SK-N-SH (cell line): ENCODE data around the gene CCDC194. TPM values are rescaled to one million over a fixed set of nuclear protein-coding genes. Genes with fewer than 3 reads are reported as not detected.

Experiments
- CTCF ChIA-PET: fragments of 300-600, 350-600 bp; formaldehyde crosslinking; extraction: SDS; loops from one replicate; lab custom pipeline; 2021; lab: Yijun Ruan, JAX
- POLR2A ChIA-PET: fragments of 350-600 bp; sonication (Branson Sonifier 250); formaldehyde crosslinking; extraction: SDS; loops from one replicate; lab custom pipeline; 2020; ENCODE audit warnings: antibody characterized with exemption, inconsistent platforms; lab: Yijun Ruan, JAX
- DNase-seq: peaks from one replicate; pipeline ENCODE4 v3.0.0; 2012
- H2AFZ ChIP-seq: fragments of 200-600 bp; sonication (generic); 2 replicates; pipeline ENCODE4 v1.8.1; 2016; ENCODE audit warnings: antibody characterized with exemption, mild to moderate bottlenecking, low read depth
- H3F3A ChIP-seq: fragments of 200-600 bp; sonication (generic); replicated peaks from 2 replicates; pipeline ENCODE3; 2016; ENCODE audit warnings: antibody characterized with exemption, mild to moderate bottlenecking; ENCODE audit not compliant: insufficient read depth
- H3K27ac ChIP-seq, 2 experiments: fragments of 200-500 bp in 1 of 2; fragments of 200-600 bp in 1 of 2; sonication (Bioruptor generic) in 1 of 2; sonication (generic), shearing (Covaris generic) in 1 of 2; 2 replicates each; pipeline versions ENCODE4 v1.5.1 to v1.6.1; 2014 to 2016; ENCODE audit warnings: low read depth in 2 of 2, inconsistent platforms in 1 of 2, low read length in 1 of 2, mild to moderate bottlenecking in 1 of 2, mixed read lengths in 1 of 2
- H3K27me3 ChIP-seq: fragments of 200-600 bp; sonication (generic), shearing (Covaris generic); 2 replicates; pipeline ENCODE4 v1.6.1; 2016; ENCODE audit warnings: mixed run types; ENCODE audit not compliant: insufficient read depth
- H3K36me3 ChIP-seq, 2 experiments: fragments of 200-500 bp in 1 of 2; fragments of 200-600 bp in 1 of 2; sonication (Bioruptor generic) in 1 of 2; sonication (generic) in 1 of 2; replicated peaks in 1 of 2; 2 replicates each; pipeline versions ENCODE3 to v1.5.1; 2014 to 2016; ENCODE audit warnings: low read length in 1 of 2, mild to moderate bottlenecking in 1 of 2; ENCODE audit not compliant: insufficient read depth in 2 of 2, control insufficient read depth in 1 of 2
- H3K4me1 ChIP-seq, 2 experiments: fragments of 200-500 bp in 1 of 2; fragments of 200-600 bp in 1 of 2; sonication (Bioruptor generic) in 1 of 2; sonication (generic), shearing (Covaris generic) in 1 of 2; 2 replicates each; pipeline versions ENCODE4 v1.5.1 to v1.6.1; 2014 to 2016; ENCODE audit warnings: low read depth in 1 of 2, low read length in 1 of 2, mixed run types in 1 of 2; ENCODE audit not compliant: insufficient read depth in 2 of 2, control insufficient read depth in 1 of 2
- H3K4me2 ChIP-seq: fragments of 200-600 bp; sonication (generic), shearing (Covaris generic); 2 replicates; pipeline ENCODE4 v1.6.1; 2017; ENCODE audit warnings: mixed run types
- H3K4me3 ChIP-seq, 2 experiments: fragments of 200-500 bp in 1 of 2; fragments of 200-600 bp in 1 of 2; sonication (Bioruptor generic) in 1 of 2; sonication (generic), shearing (Covaris generic) in 1 of 2; 2 replicates each; pipeline versions ENCODE4 v1.5.1 to v1.8.1; 2014 to 2016; ENCODE audit warnings: low read depth in 2 of 2, inconsistent platforms in 1 of 2, low read length in 1 of 2, mild to moderate bottlenecking in 1 of 2, mixed read lengths in 1 of 2, moderate library complexity in 1 of 2
- H3K79me2 ChIP-seq: fragments of 200-600 bp; sonication (generic); 2 replicates; pipeline ENCODE4 v1.8.1; 2017; ENCODE audit warnings: mild to moderate bottlenecking; ENCODE audit not compliant: insufficient read depth
- H3K9ac ChIP-seq: fragments of 200-600 bp; sonication (generic); 2 replicates; pipeline ENCODE4 v1.6.1; 2017; ENCODE audit warnings: mixed run types
- H3K9me2 ChIP-seq: fragments of 200-600 bp; sonication (generic); 2 replicates; pipeline ENCODE4 v1.6.1; 2017; ENCODE audit warnings: mixed run types
- H3K9me3 ChIP-seq: fragments of 200-600 bp; sonication (generic); 2 replicates; pipeline ENCODE4 v1.6.1; 2017; ENCODE audit warnings: mixed run types, mild to moderate bottlenecking, moderate library complexity
- H4K20me1 ChIP-seq: fragments of 200-600 bp; sonication (generic); 2 replicates; pipeline ENCODE4 v1.6.1; 2017; ENCODE audit warnings: mild to moderate bottlenecking, mixed run types; ENCODE audit not compliant: insufficient read depth
- FOSL2 ChIP-seq: IDR thresholded peaks from 2 replicates; pipeline ENCODE4 v1.4.0; 2012; ENCODE audit warnings: low read depth, mild to moderate bottlenecking, moderate library complexity, borderline replicate concordance
- GATA2 ChIP-seq: sonication (generic); formaldehyde crosslinking; IDR thresholded peaks from 2 replicates; pipeline ENCODE4 v1.5.0; 2020; ENCODE audit warnings: mild to moderate bottlenecking, missing genetic modification reagents
- MXI1 ChIP-seq: IDR thresholded peaks from 2 replicates; pipeline ENCODE4 v1.6.1; 2012; ENCODE audit warnings: mild to moderate bottlenecking, low read depth, low read length, improper control_type of control experiment
- SMC3 ChIP-seq: IDR thresholded peaks from 2 replicates; pipeline ENCODE4 v1.6.1; 2012; ENCODE audit warnings: low read depth, low read length, improper control_type of control experiment
- WGBS: methylation state at CpG from one replicate; pipeline ENCODE4 v1.1.6; 2017; ENCODE audit warnings: low lambda C conversion rate; 5-methylcytosine and 5-hydroxymethylcytosine counted together
- polyA plus RNA-seq, 3 experiments: library from polyadenylated mRNA; depleted of rRNA; stranded (reverse); fragments of >200 nt; gene quantifications; 2 replicates each; pipeline ENCODE4 v1.2.3, GENCODE V29; 2012
- TF ChIP-seq, protein P1 (sequence below): fragments of 150-350 bp; IDR thresholded peaks from 2 replicates; pipeline ENCODE4 v1.6.1; 2017; ENCODE audit warnings: antibody characterized with exemption, low read length, low read depth, borderline replicate concordance
- TF ChIP-seq, protein P2 (sequence below): fragments of 150-350 bp; IDR thresholded peaks from 2 replicates; pipeline ENCODE4 v1.6.1; 2016; ENCODE audit warnings: mild to moderate bottlenecking, low read depth, low read length
- TF ChIP-seq, protein P3 (sequence below): IDR thresholded peaks from 2 replicates; pipeline ENCODE4 v1.4.0; 2012; ENCODE audit warnings: low read depth, borderline replicate concordance
- TF ChIP-seq, protein P4 (sequence below): fragments of 200-600 bp; sonication (generic); IDR thresholded peaks from 2 replicates; pipeline ENCODE4 v1.6.1; 2017; ENCODE audit warnings: antibody characterized with exemption, mild to moderate bottlenecking, moderate library complexity
- TF ChIP-seq, protein P5 (sequence below): IDR thresholded peaks from 2 replicates; pipeline ENCODE4 v1.6.1; 2012; ENCODE audit warnings: mild to moderate bottlenecking, low read depth, low read length, moderate library complexity
- TF ChIP-seq, protein P6 (sequence below): IDR thresholded peaks from 2 replicates; pipeline ENCODE4 v1.4.0; 2012; ENCODE audit warnings: low read depth, borderline replicate concordance
- TF ChIP-seq, protein P7 (sequence below): IDR thresholded peaks from 2 replicates; pipeline ENCODE4; 2012

Gene CCDC194
- polyA plus RNA-seq, 1 of the 3 experiments (the other 2 are of a cell fraction): not detected

DNA sequence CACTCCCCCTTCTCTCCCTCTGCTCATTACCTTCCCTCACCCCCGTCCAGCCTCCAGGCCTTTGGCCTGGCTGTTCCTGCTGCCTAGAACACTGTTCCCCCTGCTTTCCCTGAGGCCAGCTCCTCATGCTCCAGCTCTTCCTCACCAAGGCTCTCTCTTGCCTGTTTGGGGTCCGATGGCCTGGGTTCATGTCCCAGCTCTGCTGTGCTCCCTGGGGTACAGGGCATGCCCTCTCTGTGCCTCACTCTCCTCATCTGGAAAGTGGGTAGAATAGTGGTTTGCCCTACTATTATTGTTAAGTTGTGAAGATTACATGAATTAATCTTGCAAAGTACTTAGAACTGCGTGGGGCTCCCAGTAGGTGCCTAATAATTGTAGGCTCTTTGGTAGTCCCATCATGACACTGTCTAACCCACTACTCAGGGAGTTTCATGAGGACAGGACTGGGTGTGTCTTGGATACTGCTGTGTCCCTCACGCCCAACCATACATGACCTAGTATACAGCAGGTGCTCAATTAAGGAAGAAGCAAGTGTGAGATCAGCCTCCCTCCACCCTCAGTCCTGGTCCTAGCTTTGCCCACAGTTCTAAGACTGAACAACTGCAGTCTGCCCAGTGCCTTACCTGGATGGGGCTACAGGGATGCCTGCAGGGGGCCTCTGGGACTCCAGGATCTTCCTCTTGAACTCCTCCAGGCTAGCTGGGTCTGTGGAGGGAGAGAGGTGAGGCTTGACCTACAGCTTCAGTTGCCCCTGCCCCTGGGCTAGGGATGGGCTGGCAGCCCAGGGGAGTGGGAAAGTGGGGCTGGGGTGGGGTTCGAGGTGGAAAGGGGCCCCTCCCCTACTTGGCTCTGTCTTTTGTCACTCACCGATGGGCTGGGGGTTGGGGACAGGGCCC, 33.8 kb downstream of the CCDC194 start:
- Histone ChIP-seq H3F3A (no peaks in the 10 kb centered on the region), H3K9me2 (no peaks in the 10 kb centered on the region), H3K27ac (no peak overlapping the region), H2AFZ (no peak overlapping the region), H3K36me3 (no peaks in the 10 kb centered on the region), H3K79me2 (no peaks in the 10 kb centered on the region), H3K4me3 (no peak overlapping the region), H3K4me1 (no peaks in the 10 kb centered on the region), H3K9me3 (no peaks in the 10 kb centered on the region), H3K9ac (no peak overlapping the region), H3K27me3 (no peaks in the 10 kb centered on the region), H3K4me2 (no peak overlapping the region), H4K20me1 (no peaks in the 10 kb centered on the region)
- WGBS: 46% methylated on average over 5 of the region's 6 CpGs
- no peak for DNase-seq
- ChIA-PET POLR2A (no interaction called here), CTCF (interaction anchor here (1.7 kb wide), 2 partner anchors 24 to 26 kb away, joined by 3 to 5 read pairs; no protein-coding TSS in a partner anchor)
- TF ChIP-seq, protein P1, sequence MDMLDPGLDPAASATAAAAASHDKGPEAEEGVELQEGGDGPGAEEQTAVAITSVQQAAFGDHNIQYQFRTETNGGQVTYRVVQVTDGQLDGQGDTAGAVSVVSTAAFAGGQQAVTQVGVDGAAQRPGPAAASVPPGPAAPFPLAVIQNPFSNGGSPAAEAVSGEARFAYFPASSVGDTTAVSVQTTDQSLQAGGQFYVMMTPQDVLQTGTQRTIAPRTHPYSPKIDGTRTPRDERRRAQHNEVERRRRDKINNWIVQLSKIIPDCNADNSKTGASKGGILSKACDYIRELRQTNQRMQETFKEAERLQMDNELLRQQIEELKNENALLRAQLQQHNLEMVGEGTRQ: no peak
- TF ChIP-seq GATA2 (no peak), FOSL2 (no peak), SMC3 (no peak), MXI1 (no peak)
- TF ChIP-seq, protein P2, sequence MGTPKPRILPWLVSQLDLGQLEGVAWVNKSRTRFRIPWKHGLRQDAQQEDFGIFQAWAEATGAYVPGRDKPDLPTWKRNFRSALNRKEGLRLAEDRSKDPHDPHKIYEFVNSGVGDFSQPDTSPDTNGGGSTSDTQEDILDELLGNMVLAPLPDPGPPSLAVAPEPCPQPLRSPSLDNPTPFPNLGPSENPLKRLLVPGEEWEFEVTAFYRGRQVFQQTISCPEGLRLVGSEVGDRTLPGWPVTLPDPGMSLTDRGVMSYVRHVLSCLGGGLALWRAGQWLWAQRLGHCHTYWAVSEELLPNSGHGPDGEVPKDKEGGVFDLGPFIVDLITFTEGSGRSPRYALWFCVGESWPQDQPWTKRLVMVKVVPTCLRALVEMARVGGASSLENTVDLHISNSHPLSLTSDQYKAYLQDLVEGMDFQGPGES: no peak
- TF ChIP-seq, protein P3, sequence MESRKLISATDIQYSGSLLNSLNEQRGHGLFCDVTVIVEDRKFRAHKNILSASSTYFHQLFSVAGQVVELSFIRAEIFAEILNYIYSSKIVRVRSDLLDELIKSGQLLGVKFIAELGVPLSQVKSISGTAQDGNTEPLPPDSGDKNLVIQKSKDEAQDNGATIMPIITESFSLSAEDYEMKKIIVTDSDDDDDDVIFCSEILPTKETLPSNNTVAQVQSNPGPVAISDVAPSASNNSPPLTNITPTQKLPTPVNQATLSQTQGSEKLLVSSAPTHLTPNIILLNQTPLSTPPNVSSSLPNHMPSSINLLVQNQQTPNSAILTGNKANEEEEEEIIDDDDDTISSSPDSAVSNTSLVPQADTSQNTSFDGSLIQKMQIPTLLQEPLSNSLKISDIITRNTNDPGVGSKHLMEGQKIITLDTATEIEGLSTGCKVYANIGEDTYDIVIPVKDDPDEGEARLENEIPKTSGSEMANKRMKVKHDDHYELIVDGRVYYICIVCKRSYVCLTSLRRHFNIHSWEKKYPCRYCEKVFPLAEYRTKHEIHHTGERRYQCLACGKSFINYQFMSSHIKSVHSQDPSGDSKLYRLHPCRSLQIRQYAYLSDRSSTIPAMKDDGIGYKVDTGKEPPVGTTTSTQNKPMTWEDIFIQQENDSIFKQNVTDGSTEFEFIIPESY: no peak
- TF ChIP-seq, protein P4, sequence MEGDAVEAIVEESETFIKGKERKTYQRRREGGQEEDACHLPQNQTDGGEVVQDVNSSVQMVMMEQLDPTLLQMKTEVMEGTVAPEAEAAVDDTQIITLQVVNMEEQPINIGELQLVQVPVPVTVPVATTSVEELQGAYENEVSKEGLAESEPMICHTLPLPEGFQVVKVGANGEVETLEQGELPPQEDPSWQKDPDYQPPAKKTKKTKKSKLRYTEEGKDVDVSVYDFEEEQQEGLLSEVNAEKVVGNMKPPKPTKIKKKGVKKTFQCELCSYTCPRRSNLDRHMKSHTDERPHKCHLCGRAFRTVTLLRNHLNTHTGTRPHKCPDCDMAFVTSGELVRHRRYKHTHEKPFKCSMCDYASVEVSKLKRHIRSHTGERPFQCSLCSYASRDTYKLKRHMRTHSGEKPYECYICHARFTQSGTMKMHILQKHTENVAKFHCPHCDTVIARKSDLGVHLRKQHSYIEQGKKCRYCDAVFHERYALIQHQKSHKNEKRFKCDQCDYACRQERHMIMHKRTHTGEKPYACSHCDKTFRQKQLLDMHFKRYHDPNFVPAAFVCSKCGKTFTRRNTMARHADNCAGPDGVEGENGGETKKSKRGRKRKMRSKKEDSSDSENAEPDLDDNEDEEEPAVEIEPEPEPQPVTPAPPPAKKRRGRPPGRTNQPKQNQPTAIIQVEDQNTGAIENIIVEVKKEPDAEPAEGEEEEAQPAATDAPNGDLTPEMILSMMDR: no peak
- TF ChIP-seq, protein P5, sequence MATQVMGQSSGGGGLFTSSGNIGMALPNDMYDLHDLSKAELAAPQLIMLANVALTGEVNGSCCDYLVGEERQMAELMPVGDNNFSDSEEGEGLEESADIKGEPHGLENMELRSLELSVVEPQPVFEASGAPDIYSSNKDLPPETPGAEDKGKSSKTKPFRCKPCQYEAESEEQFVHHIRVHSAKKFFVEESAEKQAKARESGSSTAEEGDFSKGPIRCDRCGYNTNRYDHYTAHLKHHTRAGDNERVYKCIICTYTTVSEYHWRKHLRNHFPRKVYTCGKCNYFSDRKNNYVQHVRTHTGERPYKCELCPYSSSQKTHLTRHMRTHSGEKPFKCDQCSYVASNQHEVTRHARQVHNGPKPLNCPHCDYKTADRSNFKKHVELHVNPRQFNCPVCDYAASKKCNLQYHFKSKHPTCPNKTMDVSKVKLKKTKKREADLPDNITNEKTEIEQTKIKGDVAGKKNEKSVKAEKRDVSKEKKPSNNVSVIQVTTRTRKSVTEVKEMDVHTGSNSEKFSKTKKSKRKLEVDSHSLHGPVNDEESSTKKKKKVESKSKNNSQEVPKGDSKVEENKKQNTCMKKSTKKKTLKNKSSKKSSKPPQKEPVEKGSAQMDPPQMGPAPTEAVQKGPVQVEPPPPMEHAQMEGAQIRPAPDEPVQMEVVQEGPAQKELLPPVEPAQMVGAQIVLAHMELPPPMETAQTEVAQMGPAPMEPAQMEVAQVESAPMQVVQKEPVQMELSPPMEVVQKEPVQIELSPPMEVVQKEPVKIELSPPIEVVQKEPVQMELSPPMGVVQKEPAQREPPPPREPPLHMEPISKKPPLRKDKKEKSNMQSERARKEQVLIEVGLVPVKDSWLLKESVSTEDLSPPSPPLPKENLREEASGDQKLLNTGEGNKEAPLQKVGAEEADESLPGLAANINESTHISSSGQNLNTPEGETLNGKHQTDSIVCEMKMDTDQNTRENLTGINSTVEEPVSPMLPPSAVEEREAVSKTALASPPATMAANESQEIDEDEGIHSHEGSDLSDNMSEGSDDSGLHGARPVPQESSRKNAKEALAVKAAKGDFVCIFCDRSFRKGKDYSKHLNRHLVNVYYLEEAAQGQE: no peak
- TF ChIP-seq, protein P6, sequence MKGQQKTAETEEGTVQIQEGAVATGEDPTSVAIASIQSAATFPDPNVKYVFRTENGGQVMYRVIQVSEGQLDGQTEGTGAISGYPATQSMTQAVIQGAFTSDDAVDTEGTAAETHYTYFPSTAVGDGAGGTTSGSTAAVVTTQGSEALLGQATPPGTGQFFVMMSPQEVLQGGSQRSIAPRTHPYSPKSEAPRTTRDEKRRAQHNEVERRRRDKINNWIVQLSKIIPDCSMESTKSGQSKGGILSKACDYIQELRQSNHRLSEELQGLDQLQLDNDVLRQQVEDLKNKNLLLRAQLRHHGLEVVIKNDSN: no peak
- TF ChIP-seq, protein P7, sequence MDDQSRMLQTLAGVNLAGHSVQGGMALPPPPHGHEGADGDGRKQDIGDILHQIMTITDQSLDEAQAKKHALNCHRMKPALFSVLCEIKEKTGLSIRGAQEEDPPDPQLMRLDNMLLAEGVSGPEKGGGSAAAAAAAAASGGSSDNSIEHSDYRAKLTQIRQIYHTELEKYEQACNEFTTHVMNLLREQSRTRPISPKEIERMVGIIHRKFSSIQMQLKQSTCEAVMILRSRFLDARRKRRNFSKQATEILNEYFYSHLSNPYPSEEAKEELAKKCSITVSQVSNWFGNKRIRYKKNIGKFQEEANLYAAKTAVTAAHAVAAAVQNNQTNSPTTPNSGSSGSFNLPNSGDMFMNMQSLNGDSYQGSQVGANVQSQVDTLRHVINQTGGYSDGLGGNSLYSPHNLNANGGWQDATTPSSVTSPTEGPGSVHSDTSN: no peak
